ENCODE results near the gene GPBP1. TPM values are rescaled to one million over a fixed set of nuclear protein-coding genes. Genes with fewer than 3 reads are reported as not detected.
A peak's percentile ranks its signal among the peaks of the same experiment; 100 is the strongest.

GPBP1 gene
- total and polyA plus RNA-seq, 2 of the 4 experiments (the other 2 are of a cell fraction): 24.3 to 29.2 TPM

- H3K79me1 ChIP-seq (ENCODE audit: low read depth in 1 of 2, low read length in 2 of 2): peaks cover 19 to 71% of the 10 kb centered on the region in 2 experiments
- dilution Hi-C loops (cut with HindIII; ENCODE audit: low sequenced_read_pairs, unreplicated experiment): no loop called here
- CTCF ChIA-PET: no interaction called here
Measured at GRCh38 chr5:57210633-57211032, 36.8 kb downstream of the GPBP1 start.

More at GRCh38 chr5:57210633-57211032, 36.8 kb downstream of the GPBP1 start:
- Histone ChIP-seq H2BK20ac (ENCODE audit: low read depth, low read length) (no peak overlapping the region), H3K14ac (replicated peaks; ENCODE audit: low read depth, low read length) (peak overlapping the region; percentile 30; the same call in 1 of the 2 replicates), H2BK120ac (ENCODE audit: low read depth, low read length) (no peak overlapping the region), H2BK5ac (ENCODE audit: low read depth, low read length, poor library complexity, severe bottlenecking) (no peak overlapping the region), H3K56ac (ENCODE audit: extremely low read depth, insufficient read depth, low read length) (no peak overlapping the region), H3K23ac (ENCODE audit: low read depth, low read length) (peak overlapping the region; percentile 37; the same call in 1 of the 2 replicates), H2AK5ac (ENCODE audit: low read depth, low read length) (no peak overlapping the region), H3K4me2 (ENCODE audit: low read depth, low read length) (no peak overlapping the region), H3K4ac (ENCODE audit: low read depth, low read length) (no peak overlapping the region), H2AK9ac (replicated peaks; ENCODE audit: low read depth, low read length, poor library complexity) (no peak overlapping the region), H3K27ac (ENCODE audit: insufficient read depth, low read length) (no peak overlapping the region), H3K9me1 (ENCODE audit: insufficient read depth, low read length) (peaks cover 18% of the 10 kb centered on the region), H4K8ac (ENCODE audit: low read depth in 2 of 2, low read length in 2 of 2) (no peak overlapping the region), H4K5ac (ENCODE audit: low read depth, low read length) (no peak overlapping the region), H3K9ac (ENCODE audit: low read depth, low read length) (no peak overlapping the region), H2BK15ac (ENCODE audit: low read depth, low read length) (no peak overlapping the region), H3K18ac (ENCODE audit: low read depth, low read length) (no peak overlapping the region), H3K27me3 (ENCODE audit: control insufficient read depth, insufficient read depth, low read length) (no peaks in the 10 kb centered on the region), H4K20me1 (ENCODE audit: insufficient read depth, low read length) (peaks cover 63% of the 10 kb centered on the region), H2AFZ (replicated peaks; ENCODE audit: low read length, poor library complexity) (no peak overlapping the region), H3K4me1 (ENCODE audit: control insufficient read depth, insufficient read depth, low read length) (peaks cover 9% of the 10 kb centered on the region), H3K36me3 (ENCODE audit: control insufficient read depth, insufficient read depth, low read length) (peaks cover 5% of the 10 kb centered on the region; the same call in 1 of the 2 replicates), H3K9me3 (ENCODE audit: control insufficient read depth, insufficient read depth, low read length) (0 out of 2 replicates have a peak, but pooled peaks cover 2% of the 10 kb centered on the region), H4K91ac (ENCODE audit: insufficient read depth, low read depth, low read length) (no peak overlapping the region), H3K4me3 (ENCODE audit: insufficient read depth, low read depth, low read length) (no peak overlapping the region)
- DNase-seq (no peak), ATAC-seq (ENCODE audit: low read depth) (no peak)
- intact Hi-C loops (cut with micrococcal nuclease) (no loop called here), in situ Hi-C loops (cut with MboI; ENCODE audit: low sequenced_read_pairs) (loop anchor here (25.0 kb wide), 2 partner anchors 948 to 1248 kb away; no protein-coding TSS in a partner anchor)
- POLR2A ChIA-PET (ENCODE audit: unreplicated experiment): no interaction called here
- no peak for TF ChIP-seq MAFK (IDR thresholded peaks at IDR 0.05; ENCODE audit: low read depth, low read length)
- TF ChIP-seq MXI1 (IDR thresholded peaks at IDR 0.05; ENCODE audit: borderline replicate concordance, low read depth, low read length): no peak
- TF ChIP-seq CHD1 (IDR thresholded peaks at IDR 0.05; ENCODE audit: low read depth, low read length): no peak
- TF ChIP-seq ELK1 (IDR thresholded peaks at IDR 0.05; ENCODE audit: borderline replicate concordance, low read depth, low read length): no peak
- no peak for TF ChIP-seq RCOR1 (IDR thresholded peaks at IDR 0.05; ENCODE audit: insufficient replicate concordance, low read length)
- BruUV-seq (replicated peaks): no TSS peak
